OCI-LY7 (cell line): ENCODE results near the gene ROCK2. TPM values are rescaled to one million over a fixed set of nuclear protein-coding genes. Genes with fewer than 3 reads are reported as not detected.

Source experiments
- small RNA-seq: library from RNA; depleted of rRNA; stranded (forward); fragments of <200 nt; gene quantifications from one replicate; pipeline ENCODE3, GENCODE V24; 2014
- total RNA-seq, 2 experiments: library from RNA; depleted of rRNA in 1 of 2; stranded (reverse); fragments of >200 nt in 1 of 2; shearing (Covaris generic) in 1 of 2; gene quantifications; 2 replicates each; pipeline ENCODE4 v1.2.3, GENCODE V29; 2014 to 2022

The ROCK2 gene
- total RNA-seq, 2 experiments from 2014 or later = 12.4 to 21.0 TPM

Small RNA genes lying within 50 kb of the gene (small RNA-seq; reads per million reads assigned to genes)
- not detected for gene RNU6-1081P

Other genes with a start within 250 kb of the ROCK2 start
- gene SLC66A3, start 189.2 kb downstream of the ROCK2 start, total RNA-seq (2014; rRNA removed; shearing (Covaris generic)) = 5.4 and 6.0 TPM in 2 replicates
- gene SLC66A3, start 189.2 kb downstream of the ROCK2 start, total RNA-seq (2022) = 8.5 and 10.0 TPM in 2 replicates
- gene E2F6, start 121.5 kb upstream of the ROCK2 start, total RNA-seq (2014; rRNA removed; shearing (Covaris generic)) = 13.3 and 14.3 TPM in 2 replicates
- gene E2F6, start 121.5 kb upstream of the ROCK2 start, total RNA-seq (2022) = 11.7 and 12.4 TPM in 2 replicates
- gene GREB1, start 189.4 kb upstream of the ROCK2 start, total RNA-seq (2014; rRNA removed; shearing (Covaris generic)) = 3.5 TPM in 2 replicates
- 7.3 and 8.4 TPM in 2 replicates for gene GREB1, start 189.4 kb upstream of the ROCK2 start, total RNA-seq (2022)